KOPT-K1 (cell line): ENCODE measurements around the gene TXK.

Experiments used
- H3K27ac ChIP-seq: fragments of 200-600 bp; sonication (generic); 2 replicates; pipeline ENCODE4 v1.5.1; 2016; ENCODE audit warnings: antibody characterized with exemption, mild to moderate bottlenecking, low read depth, low read length; ENCODE audit not compliant: poor library complexity, severe bottlenecking
- H3K36me3 ChIP-seq: fragments of 200-600 bp; sonication (generic); 2 replicates; pipeline ENCODE4 v1.5.1; 2017; ENCODE audit warnings: antibody characterized with exemption, mild to moderate bottlenecking, low read length, moderate library complexity; ENCODE audit not compliant: insufficient read depth
- H3K9me3 ChIP-seq: fragments of 200-600 bp; sonication (generic); 2 replicates; pipeline ENCODE4 v1.5.1; 2017; ENCODE audit warnings: antibody characterized with exemption, low read length, mild to moderate bottlenecking; ENCODE audit not compliant: insufficient read depth, poor library complexity, severe bottlenecking

The TXK gene

GRCh38 chr4:48065587-48066052, 68.4 kb downstream of the TXK start:
- no peak overlapping the region for H3K27ac ChIP-seq
- H3K36me3 ChIP-seq, result no peaks in the 10 kb centered on the region
- H3K9me3 ChIP-seq, result no peaks in the 10 kb centered on the region

DNA sequence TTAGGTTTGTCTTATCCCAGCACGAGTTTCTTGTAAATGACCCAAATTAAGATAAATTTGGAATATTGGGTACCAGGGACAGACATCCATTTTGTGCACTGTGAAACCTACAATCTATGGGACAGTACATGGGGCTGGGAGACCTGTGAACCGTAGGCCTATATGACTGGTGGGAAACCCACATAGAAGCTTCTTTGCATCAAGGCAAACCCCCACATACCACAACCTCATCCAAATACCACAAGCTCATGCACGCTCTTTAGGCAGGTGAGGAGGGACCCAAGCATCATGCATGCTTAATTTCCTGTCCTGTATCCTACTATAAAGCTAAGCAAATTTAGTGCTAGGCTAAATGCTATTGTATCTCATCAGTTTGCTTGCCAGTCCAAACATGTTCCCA, 69.7 kb downstream of the TXK start:
- Histone ChIP-seq H3K9me3 (no peaks in the 10 kb centered on the region), H3K27ac (no peak overlapping the region), H3K36me3 (no peaks in the 10 kb centered on the region)

- no peaks in the 10 kb centered on the region for H3K9me3 ChIP-seq
- H3K27ac ChIP-seq, result no peak overlapping the region
- H3K36me3 ChIP-seq, result no peaks in the 10 kb centered on the region
Measured at GRCh38 chr4:48058617-48059530, 75.2 kb downstream of the TXK start.

- no peaks in the 10 kb centered on the region for H3K9me3 ChIP-seq
- no peak overlapping the region for H3K27ac ChIP-seq
- H3K36me3 ChIP-seq, result no peaks in the 10 kb centered on the region
Measured at GRCh38 chr4:48051078-48051477, 83.0 kb downstream of the TXK start.

GRCh38 chr4:48049483-48049882, 84.6 kb downstream of the TXK start:
- Histone ChIP-seq H3K36me3 (no peaks in the 10 kb centered on the region), H3K27ac (no peak overlapping the region), H3K9me3 (no peaks in the 10 kb centered on the region)

DNA sequence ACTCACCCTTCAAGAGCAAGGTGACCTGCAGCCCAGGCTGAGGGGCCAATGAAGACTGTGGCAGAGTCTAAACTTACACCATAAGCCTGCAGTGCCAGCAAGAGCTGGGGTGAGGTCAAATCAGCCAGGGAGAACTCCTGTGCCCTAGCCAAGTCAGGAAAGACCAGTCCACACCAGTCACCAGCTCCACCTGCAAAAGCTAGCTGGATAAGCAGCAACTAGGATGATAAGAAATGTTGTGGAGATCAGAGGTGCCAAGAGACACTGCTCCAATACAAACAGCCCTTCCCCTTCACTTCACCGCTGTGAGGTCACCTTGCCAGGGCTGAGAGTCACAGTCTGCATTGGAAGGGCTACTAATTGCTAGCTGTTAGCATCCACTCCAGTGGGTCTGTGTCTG, 86.2 kb downstream of the TXK start:
- no peaks in the 10 kb centered on the region for H3K36me3 ChIP-seq
- H3K27ac ChIP-seq, result no peak overlapping the region
- H3K9me3 ChIP-seq, result no peaks in the 10 kb centered on the region

- Histone ChIP-seq H3K36me3 (no peaks in the 10 kb centered on the region), H3K27ac (no peak overlapping the region), H3K9me3 (no peaks in the 10 kb centered on the region)
Measured at GRCh38 chr4:48047421-48047844, 86.6 kb downstream of the TXK start.

- H3K9me3 ChIP-seq, result no peaks in the 10 kb centered on the region
- no peaks in the 10 kb centered on the region for H3K36me3 ChIP-seq
- no peak overlapping the region for H3K27ac ChIP-seq
Measured at GRCh38 chr4:48046059-48046458, 88.0 kb downstream of the TXK start.

DNA sequence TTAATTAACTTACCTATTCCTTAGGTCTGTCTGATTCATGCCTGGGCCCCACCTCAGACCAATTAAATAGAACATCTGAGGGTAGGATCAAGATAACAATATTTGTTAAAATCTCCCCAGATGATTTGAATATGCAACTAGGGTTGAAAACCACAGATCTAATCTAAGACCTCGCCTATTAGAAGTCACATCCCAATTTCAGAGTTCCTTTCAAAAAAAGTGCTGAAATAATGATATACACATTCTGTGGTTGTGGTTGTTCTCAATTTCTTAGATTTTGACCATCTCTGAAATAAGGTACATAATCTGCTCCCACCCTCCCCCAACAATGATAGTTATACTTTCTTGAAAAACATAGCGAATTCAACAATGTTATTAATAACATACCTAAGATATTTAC, 89.8 kb downstream of the TXK start:
- no peaks in the 10 kb centered on the region for H3K36me3 ChIP-seq
- H3K9me3 ChIP-seq, result no peaks in the 10 kb centered on the region
- H3K27ac ChIP-seq, result no peak overlapping the region

GRCh38 chr4:48043504-48043903, 90.5 kb downstream of the TXK start:
- no peaks in the 10 kb centered on the region for H3K9me3 ChIP-seq
- H3K27ac ChIP-seq, result no peak overlapping the region
- no peaks in the 10 kb centered on the region for H3K36me3 ChIP-seq

GRCh38 chr4:48042979-48043461, 91.0 kb downstream of the TXK start:
- Histone ChIP-seq H3K36me3 (no peaks in the 10 kb centered on the region), H3K27ac (no peak overlapping the region), H3K9me3 (no peaks in the 10 kb centered on the region)

GRCh38 chr4:48041535-48042137, 92.4 kb downstream of the TXK start:
- no peaks in the 10 kb centered on the region for H3K36me3 ChIP-seq
- H3K9me3 ChIP-seq, result no peaks in the 10 kb centered on the region
- no peak overlapping the region for H3K27ac ChIP-seq

- no peak overlapping the region for H3K27ac ChIP-seq
- no peaks in the 10 kb centered on the region for H3K9me3 ChIP-seq
- no peaks in the 10 kb centered on the region for H3K36me3 ChIP-seq
Measured at GRCh38 chr4:48039561-48039960, 94.5 kb downstream of the TXK start.

GRCh38 chr4:48038666-48039065, 95.4 kb downstream of the TXK start:
- Histone ChIP-seq H3K36me3 (no peaks in the 10 kb centered on the region), H3K9me3 (no peaks in the 10 kb centered on the region), H3K27ac (no peak overlapping the region)

DNA sequence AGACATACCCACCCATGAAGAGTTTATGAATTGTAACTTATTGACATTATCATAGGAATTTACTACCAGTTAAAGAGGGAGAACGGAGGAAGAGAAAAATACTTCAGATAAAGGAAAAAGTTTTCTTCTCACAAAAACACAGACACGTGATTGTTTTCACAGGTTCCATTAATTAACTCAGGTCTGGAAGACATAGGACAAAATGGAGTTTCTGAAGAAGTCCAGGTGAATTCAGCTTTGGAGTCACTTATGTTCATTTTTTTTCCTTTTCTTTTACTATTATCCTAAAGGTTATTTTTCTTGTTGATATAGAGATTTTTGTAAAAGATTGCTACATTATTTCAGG, 97.0 kb downstream of the TXK start:
- Histone ChIP-seq H3K9me3 (no peaks in the 10 kb centered on the region), H3K36me3 (no peaks in the 10 kb centered on the region), H3K27ac (no peak overlapping the region)

GRCh38 chr4:48035952-48036351, 98.1 kb downstream of the TXK start:
- Histone ChIP-seq H3K36me3 (no peaks in the 10 kb centered on the region), H3K27ac (no peak overlapping the region), H3K9me3 (no peaks in the 10 kb centered on the region)
